ENCODE data around the gene TESK1. TPM values are rescaled to one million over a fixed set of nuclear protein-coding genes. Genes with fewer than 3 reads are reported as not detected.
"Not testable (repeated sequence)": the region's sequence is repeated elsewhere in the genome, so short reads cannot be mapped to it uniquely, and the experiment has no call there.

The TESK1 gene
- total and polyA plus RNA-seq, 7 donors: 23.5 to 47.4 (median 27.0) TPM

GRCh38 chr9:35575478-35575877 is 29.6 kb upstream of the TESK1 start:
- Histone ChIP-seq H3K4me1 (no peaks in the 10 kb centered on the region), H3K27ac (no peak overlapping the region), H3K9me3 (peaks cover 3 to 9% (median 4%) of the 10 kb centered on the region in 4 donors), H3K27me3 (no peaks in the 10 kb centered on the region), H3K36me3 (no peaks in the 10 kb centered on the region), H3K4me3 (no peak overlapping the region)
- DNase-seq: no peak
- TF ChIP-seq POLR2AphosphoS5 (IDR thresholded peaks at IDR 0.05) (no peak), POLR2A (IDR thresholded peaks at IDR 0.05) (no peak), EP300 (IDR thresholded peaks at IDR 0.05) (no peak)
- TF ChIP-seq, protein P1, sequence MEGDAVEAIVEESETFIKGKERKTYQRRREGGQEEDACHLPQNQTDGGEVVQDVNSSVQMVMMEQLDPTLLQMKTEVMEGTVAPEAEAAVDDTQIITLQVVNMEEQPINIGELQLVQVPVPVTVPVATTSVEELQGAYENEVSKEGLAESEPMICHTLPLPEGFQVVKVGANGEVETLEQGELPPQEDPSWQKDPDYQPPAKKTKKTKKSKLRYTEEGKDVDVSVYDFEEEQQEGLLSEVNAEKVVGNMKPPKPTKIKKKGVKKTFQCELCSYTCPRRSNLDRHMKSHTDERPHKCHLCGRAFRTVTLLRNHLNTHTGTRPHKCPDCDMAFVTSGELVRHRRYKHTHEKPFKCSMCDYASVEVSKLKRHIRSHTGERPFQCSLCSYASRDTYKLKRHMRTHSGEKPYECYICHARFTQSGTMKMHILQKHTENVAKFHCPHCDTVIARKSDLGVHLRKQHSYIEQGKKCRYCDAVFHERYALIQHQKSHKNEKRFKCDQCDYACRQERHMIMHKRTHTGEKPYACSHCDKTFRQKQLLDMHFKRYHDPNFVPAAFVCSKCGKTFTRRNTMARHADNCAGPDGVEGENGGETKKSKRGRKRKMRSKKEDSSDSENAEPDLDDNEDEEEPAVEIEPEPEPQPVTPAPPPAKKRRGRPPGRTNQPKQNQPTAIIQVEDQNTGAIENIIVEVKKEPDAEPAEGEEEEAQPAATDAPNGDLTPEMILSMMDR (IDR thresholded peaks at IDR 0.05): no peak
- intact Hi-C loops (cut with DNase I): no loop called here
- whole genome bisulfite sequencing, 2 donors: 95 to 96% methylated on average over 5 of the region's 5 CpGs

DNA sequence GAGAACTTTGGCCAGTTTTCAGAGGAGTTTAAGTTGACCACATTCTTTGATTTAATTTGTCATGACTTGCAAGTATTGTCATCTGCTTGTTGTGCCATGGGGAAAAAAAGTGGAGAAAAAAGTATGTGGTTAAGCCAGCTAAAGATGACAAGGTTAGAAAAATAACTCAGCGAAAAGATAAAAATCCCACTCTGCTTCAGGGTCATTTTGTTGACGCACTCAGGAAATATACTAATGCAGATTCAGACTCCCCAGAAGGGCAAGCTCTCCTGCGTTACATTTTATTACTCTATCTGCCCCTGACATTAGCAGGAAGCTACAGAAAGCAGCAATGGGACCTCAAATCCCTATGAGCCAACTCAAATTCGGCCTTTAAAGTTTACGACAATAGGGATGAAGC is 27.6 kb upstream of the TESK1 start:
- no peak for DNase-seq
- intact Hi-C loops (cut with DNase I): no loop called here
- WGBS, 2 donors: 87 to 94% methylated on average over 5 of the region's 5 CpGs
- Histone ChIP-seq H3K27ac (no peak overlapping the region), H3K9me3 (peaks cover 3 to 9% (median 4%) of the 10 kb centered on the region in 4 donors), H3K4me1 (no peaks in the 10 kb centered on the region), H3K4me3 (no peak overlapping the region), H3K27me3 (no peaks in the 10 kb centered on the region), H3K36me3 (no peaks in the 10 kb centered on the region)
- TF ChIP-seq POLR2AphosphoS5 (IDR thresholded peaks at IDR 0.05) (no peak), POLR2A (IDR thresholded peaks at IDR 0.05) (no peak), EP300 (IDR thresholded peaks at IDR 0.05) (no peak)
- TF ChIP-seq, protein P1 (IDR thresholded peaks at IDR 0.05): no peak

GRCh38 chr9:35579130-35579529 is 25.9 kb upstream of the TESK1 start:
- intact Hi-C loops (cut with DNase I): no loop called here
- Histone ChIP-seq H3K4me1 (no peaks in the 10 kb centered on the region), H3K36me3 (no peaks in the 10 kb centered on the region), H3K9me3 (peaks cover 3 to 9% (median 4%) of the 10 kb centered on the region in 4 donors), H3K27me3 (no peaks in the 10 kb centered on the region), H3K27ac (no peak overlapping the region), H3K4me3 (no peak overlapping the region)
- DNase-seq: no peak
- TF ChIP-seq EP300 (IDR thresholded peaks at IDR 0.05) (no peak), POLR2AphosphoS5 (IDR thresholded peaks at IDR 0.05) (no peak), POLR2A (IDR thresholded peaks at IDR 0.05) (no peak)
- TF ChIP-seq, protein P1 (IDR thresholded peaks at IDR 0.05): no peak
- 82 to 86% methylated on average over 1 of the region's 1 CpG for WGBS, 2 donors

- intact Hi-C loops (cut with DNase I); H3K36me3 ChIP-seq; H3K27ac ChIP-seq; H3K27me3 ChIP-seq; H3K4me1 ChIP-seq; H3K4me3 ChIP-seq; H3K9me3 ChIP-seq; DNase-seq: not testable (repeated sequence)
- WGBS, 2 donors: 88 to 91% methylated on average over 1 of the region's 1 CpG
These were observed 25.3 kb upstream of the TESK1 start for GRCh38 chr9:35579659-35580227.

- H3K4me1 ChIP-seq; H3K27me3 ChIP-seq; intact Hi-C loops (cut with DNase I); H3K4me3 ChIP-seq; H3K36me3 ChIP-seq; H3K27ac ChIP-seq; DNase-seq: not testable (repeated sequence)
- peaks cover 3 to 12% (median 4%) of the 10 kb centered on the region in 4 donors for H3K9me3 ChIP-seq
- WGBS, 2 donors: 85 to 88% methylated on average over 6 of the region's 6 CpGs
These were observed 21.5 kb upstream of the TESK1 start for GRCh38 chr9:35583521-35583920.

DNA sequence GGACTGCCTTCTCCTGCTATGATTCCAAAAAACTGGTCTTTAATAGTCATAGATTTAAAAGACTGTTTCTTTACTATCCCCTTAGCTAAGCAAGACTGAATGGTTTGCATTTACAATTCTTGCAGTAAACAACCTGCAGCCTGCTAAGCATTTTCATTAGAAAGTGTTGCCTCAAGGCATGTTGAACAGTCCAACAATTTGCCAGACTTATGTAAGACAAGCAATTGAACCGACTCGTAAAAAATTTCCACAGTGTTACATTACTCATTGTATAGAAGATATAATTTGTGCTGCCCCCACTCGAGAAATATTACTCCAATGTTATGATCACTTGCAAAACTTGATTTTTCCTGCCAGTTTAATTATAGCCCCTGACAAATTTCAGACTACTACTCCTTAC is 20.4 kb upstream of the TESK1 start:
- intact Hi-C loops (cut with DNase I); H3K9me3 ChIP-seq; H3K4me1 ChIP-seq; H3K27ac ChIP-seq; H3K27me3 ChIP-seq; H3K36me3 ChIP-seq; H3K4me3 ChIP-seq; DNase-seq: not testable (repeated sequence)
- WGBS, 2 donors: 89 to 90% methylated on average over 3 of the region's 3 CpGs

DNA sequence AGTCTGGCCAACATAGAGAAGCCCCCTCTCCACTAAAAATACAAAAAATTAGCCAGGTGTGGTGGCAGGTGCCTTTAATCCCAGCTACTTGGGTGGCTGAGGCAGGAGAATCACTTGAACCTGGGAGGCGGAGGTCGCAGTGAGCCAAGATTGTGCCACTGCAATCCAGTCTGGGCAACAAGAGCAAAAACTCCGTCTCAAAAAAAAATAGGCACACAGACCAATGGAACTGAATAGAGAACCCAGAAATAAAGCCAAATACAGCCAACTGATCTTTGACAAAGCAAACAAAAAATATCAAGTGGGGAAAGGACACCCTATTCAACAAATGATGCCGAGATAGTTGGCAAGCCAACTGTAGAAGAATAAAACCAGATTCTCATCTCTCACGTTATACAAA is 16.6 kb upstream of the TESK1 start:
- H3K4me1 ChIP-seq; H3K27ac ChIP-seq; H3K27me3 ChIP-seq; H3K4me3 ChIP-seq; H3K36me3 ChIP-seq; DNase-seq; intact Hi-C loops (cut with DNase I): not testable (repeated sequence)
- 98% methylated on average over 5 of the region's 5 CpGs for whole genome bisulfite sequencing, 2 donors
- peaks cover 0 to 13% (median 8%) of the 10 kb centered on the region in 4 donors for H3K9me3 ChIP-seq

All from sigmoid colon (tissue), 7 donors.